ENCODE data around the gene AGAP3. TPM values are rescaled to one million over a fixed set of nuclear protein-coding genes. Genes with fewer than 3 reads are reported as not detected.

AGAP3 gene
- total RNA-seq, 1 experiment from 2014 or later: 19.9 TPM

DNA sequence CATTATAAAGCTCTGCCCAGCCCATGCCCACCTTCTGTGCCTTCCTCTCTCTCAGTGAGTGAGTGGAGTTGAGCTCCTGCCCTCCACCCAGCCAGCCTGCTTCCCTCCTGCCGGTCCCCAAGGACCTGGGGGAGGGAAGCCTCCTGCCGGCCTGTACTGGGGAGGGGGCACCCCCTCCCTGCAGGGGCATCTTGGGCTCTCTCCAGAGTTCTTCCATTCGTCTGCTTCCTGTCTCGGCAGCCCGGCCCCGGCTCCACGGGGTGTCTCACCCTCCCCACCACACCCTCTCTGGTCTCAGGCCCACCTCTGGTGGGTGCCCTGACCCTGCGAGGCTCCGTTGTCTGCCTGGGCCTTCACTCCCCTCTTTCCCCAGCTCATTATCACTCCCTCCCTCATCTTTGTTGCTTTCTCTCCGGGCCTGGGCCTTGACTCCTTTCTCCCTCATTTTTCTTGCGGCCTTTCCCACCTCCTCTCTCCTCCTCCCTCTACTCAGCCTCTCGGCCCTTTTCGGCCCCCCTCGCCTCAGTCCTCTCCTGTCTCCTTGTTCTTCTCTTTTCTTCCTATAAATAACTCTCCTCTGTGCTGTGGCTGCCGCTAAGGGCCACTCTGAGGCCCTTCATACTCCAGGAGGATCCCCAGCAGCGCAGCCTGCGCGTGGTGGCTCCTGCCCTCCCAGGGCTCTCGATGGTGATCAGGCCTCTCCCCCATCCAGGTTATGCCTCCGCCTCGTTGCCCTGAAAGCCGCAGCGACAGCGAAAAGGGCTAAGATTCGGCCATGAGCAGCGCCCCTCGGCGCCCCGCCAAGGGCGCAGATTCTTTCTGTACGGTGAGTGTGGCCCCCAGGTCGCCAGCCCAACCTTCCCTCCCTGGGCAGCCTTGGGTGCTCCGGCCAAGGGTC, 24.8 kb upstream of the AGAP3 start:
- Histone ChIP-seq H3K27ac (no peak overlapping the region), H3K27me3 (replicated peaks) (no peaks in the 10 kb centered on the region), H3K9me3 (replicated peaks) (no peaks in the 10 kb centered on the region), H3K4me3 (no peak overlapping the region), H3K4me1 (replicated peaks) (peaks cover 42% of the 10 kb centered on the region), H3K36me3 (peaks cover 38% of the 10 kb centered on the region)
- no peak for DNase-seq (ENCODE audit: low read depth in 1 of 2, low spot score in 2 of 2)

- no peaks in the 10 kb centered on the region for H3K27me3 ChIP-seq (replicated peaks)
- peaks cover 38% of the 10 kb centered on the region for H3K4me1 ChIP-seq (replicated peaks)
- no peaks in the 10 kb centered on the region for H3K9me3 ChIP-seq (replicated peaks)
- H3K4me3 ChIP-seq: no peak overlapping the region
- H3K27ac ChIP-seq: no peak overlapping the region
- peaks cover 44% of the 10 kb centered on the region for H3K36me3 ChIP-seq
- DNase-seq (ENCODE audit: low read depth in 1 of 2, low spot score in 2 of 2): no peak
Observed at GRCh38 chr7:151062111-151062398, 24.2 kb upstream of the AGAP3 start.

DNA sequence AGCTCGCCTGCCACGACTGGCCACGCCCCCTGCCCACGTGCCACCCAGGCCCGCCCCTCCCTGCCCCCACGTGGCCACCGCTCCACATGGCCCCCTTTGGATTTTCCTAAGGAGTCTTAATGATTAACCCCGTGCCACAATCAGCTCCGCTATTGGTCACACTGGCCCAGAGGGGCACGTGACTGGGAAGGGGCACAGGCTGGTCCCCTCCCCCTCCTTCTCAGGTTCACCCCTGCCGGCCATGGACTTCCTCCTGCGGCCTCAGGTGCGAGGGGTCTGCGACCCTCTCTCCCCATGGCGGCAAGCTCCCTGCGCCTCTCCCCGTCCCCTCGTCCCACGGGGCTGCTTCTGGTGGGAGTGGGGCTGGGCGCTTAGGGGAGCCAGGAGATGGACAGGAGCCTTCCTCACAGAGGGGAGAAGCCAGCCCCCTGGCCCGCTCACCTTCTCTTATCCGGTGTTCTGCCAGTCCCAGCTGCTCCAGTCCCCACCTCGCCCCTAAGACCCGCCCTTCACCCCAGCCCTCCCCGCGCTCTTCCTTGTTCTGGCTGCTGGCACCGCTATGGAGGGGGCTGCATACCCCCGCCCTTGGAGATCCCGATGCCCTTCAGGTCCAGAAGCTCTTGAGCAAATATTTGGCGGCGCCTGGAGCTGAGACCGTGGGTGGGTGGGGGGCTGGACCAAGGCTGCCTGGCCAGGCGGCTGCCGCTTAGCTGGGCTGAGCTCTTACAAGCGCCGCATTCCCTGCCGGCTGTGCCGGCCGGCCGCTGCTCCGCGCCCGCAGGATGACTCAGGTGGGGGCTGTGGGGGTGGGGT, 23.7 kb upstream of the AGAP3 start:
- Histone ChIP-seq H3K36me3 (peaks cover 50% of the 10 kb centered on the region), H3K9me3 (replicated peaks) (no peaks in the 10 kb centered on the region), H3K27ac (no peak overlapping the region), H3K4me1 (replicated peaks) (peaks cover 33% of the 10 kb centered on the region), H3K27me3 (replicated peaks) (no peaks in the 10 kb centered on the region), H3K4me3 (no peak overlapping the region)
- DNase-seq (ENCODE audit: low read depth in 1 of 2, low spot score in 2 of 2): no peak

GRCh38 chr7:151063212-151063561, 23.1 kb upstream of the AGAP3 start:
- Histone ChIP-seq H3K27ac (no peak overlapping the region), H3K4me1 (replicated peaks) (peaks cover 36% of the 10 kb centered on the region), H3K27me3 (replicated peaks) (no peaks in the 10 kb centered on the region), H3K36me3 (peaks cover 54% of the 10 kb centered on the region), H3K9me3 (replicated peaks) (no peaks in the 10 kb centered on the region), H3K4me3 (no peak overlapping the region)
- DNase-seq (ENCODE audit: low read depth in 1 of 2, low spot score in 2 of 2): no peak

DNA sequence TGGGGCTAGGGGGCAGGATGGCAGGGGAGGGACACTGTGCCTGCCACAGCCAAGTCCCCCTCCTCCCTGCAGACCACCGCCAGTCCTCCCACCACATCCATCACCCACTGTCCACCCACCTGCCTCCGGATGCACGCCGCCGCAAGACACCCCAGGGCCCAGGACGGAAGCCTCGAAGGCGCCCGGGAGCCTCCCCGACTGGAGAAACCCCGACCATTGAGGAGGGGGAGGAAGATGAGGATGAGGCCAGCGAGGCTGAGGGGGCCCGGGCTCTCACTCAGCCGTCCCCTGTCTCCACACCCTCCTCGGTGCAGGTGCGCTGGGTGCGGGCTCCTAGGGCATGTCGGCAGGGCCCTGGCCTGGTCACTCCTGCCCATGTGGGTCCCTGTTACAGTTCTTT, 21.8 kb upstream of the AGAP3 start:
- H3K4me3 ChIP-seq: no peak overlapping the region
- no peaks in the 10 kb centered on the region for H3K27me3 ChIP-seq (replicated peaks)
- H3K36me3 ChIP-seq: peaks cover 64% of the 10 kb centered on the region
- no peak for DNase-seq (ENCODE audit: low read depth in 1 of 2, low spot score in 2 of 2)
- H3K4me1 ChIP-seq (replicated peaks): peaks cover 25% of the 10 kb centered on the region
- no peaks in the 10 kb centered on the region for H3K9me3 ChIP-seq (replicated peaks)
- no peak overlapping the region for H3K27ac ChIP-seq

DNA sequence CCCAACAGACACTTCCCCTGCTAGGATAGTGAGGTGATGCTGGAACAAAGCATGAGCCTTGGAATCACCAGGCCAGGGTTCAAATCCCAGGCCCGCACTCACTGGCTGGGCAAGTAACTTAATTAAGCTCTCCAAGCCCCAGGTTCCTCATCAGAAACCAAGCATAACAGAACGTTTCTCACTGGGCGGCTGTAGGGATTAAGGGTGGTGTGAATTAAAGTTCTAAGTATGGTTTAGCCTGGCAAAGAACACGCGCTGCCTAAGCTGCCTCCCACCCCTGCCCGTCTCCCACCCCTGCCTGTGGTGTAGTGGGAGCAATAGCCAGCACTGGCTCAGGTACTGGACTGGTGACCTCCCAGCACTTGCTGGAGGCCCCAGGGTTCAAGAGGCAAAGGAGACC, 21.3 kb upstream of the AGAP3 start:
- Histone ChIP-seq H3K4me3 (no peak overlapping the region), H3K9me3 (replicated peaks) (no peaks in the 10 kb centered on the region), H3K27me3 (replicated peaks) (no peaks in the 10 kb centered on the region), H3K4me1 (replicated peaks) (peaks cover 25% of the 10 kb centered on the region), H3K36me3 (peaks cover 69% of the 10 kb centered on the region), H3K27ac (no peak overlapping the region)
- DNase-seq (ENCODE audit: low read depth in 1 of 2, low spot score in 2 of 2): no peak

DNA sequence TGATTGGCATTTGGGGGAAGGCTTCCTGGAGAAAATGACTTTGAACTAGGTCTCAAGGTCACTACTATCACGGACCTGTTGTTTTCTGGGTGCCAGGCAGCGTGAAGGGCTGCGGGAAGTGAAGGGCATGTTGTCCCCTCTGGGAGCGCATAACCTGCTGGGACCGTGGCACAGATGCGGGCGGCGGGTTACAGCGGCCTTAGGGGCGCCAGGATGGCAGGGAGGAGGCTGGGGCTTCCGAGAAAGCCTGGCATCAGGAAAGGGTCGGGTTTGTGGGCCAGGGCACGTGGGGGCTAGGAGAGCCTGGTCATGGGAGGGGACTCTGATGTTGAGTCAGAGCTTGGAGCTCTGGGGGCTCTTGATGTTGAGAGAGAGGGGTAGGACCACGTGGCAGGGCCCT, 20.8 kb upstream of the AGAP3 start:
- DNase-seq (ENCODE audit: low read depth in 1 of 2, low spot score in 2 of 2): no peak
- no peak overlapping the region for H3K27ac ChIP-seq
- H3K4me3 ChIP-seq: no peak overlapping the region
- H3K4me1 ChIP-seq (replicated peaks): peaks cover 22% of the 10 kb centered on the region
- H3K27me3 ChIP-seq (replicated peaks): no peaks in the 10 kb centered on the region
- no peaks in the 10 kb centered on the region for H3K9me3 ChIP-seq (replicated peaks)
- H3K36me3 ChIP-seq: peaks cover 74% of the 10 kb centered on the region

DNA sequence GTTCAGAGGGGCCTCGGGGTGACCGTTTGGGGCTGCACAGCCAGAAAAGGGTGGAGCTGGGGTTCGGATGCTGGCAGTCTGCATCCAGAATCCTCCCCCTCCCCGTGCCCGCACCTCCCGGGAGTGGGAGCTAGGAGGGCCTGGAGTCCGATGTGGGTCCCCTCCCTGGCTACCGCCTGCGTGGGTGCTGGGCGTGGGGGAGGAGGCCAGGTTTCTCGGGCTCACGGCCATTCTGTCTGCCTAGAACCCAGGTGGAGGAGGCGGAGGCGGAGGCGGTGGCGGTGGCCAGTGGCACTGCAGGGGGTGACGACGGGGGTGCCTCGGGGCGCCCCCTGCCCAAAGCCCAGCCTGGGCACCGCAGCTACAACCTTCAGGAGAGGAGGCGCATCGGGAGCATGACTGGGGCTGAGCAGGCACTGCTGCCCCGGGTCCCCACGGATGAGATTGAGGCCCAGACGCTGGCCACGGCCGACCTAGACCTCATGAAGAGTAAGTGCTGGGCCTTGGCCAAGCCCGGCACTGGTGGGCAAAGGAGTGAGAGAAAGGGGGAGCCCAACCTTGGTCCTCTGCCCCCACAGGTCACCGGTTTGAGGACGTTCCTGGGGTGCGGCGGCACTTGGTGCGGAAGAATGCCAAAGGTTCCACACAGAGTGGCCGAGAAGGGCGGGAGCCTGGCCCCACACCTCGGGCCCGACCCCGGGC, 19.9 kb upstream of the AGAP3 start:
- Histone ChIP-seq H3K36me3 (peaks cover 83% of the 10 kb centered on the region), H3K9me3 (replicated peaks) (no peaks in the 10 kb centered on the region), H3K27ac (no peak overlapping the region), H3K27me3 (replicated peaks) (no peaks in the 10 kb centered on the region), H3K4me3 (no peak overlapping the region), H3K4me1 (replicated peaks) (peaks cover 14% of the 10 kb centered on the region)
- DNase-seq (ENCODE audit: low read depth in 1 of 2, low spot score in 2 of 2): no peak

GRCh38 chr7:151068069-151068773, 18.1 kb upstream of the AGAP3 start:
- Histone ChIP-seq H3K36me3 (peaks cover 89% of the 10 kb centered on the region), H3K9me3 (replicated peaks) (no peaks in the 10 kb centered on the region), H3K4me3 (no peak overlapping the region), H3K27ac (no peak overlapping the region), H3K27me3 (replicated peaks) (no peaks in the 10 kb centered on the region), H3K4me1 (replicated peaks) (peaks cover 14% of the 10 kb centered on the region)
- DNase-seq (ENCODE audit: low read depth in 1 of 2, low spot score in 2 of 2): no peak

- Histone ChIP-seq H3K27me3 (replicated peaks) (no peaks in the 10 kb centered on the region), H3K4me3 (no peak overlapping the region), H3K36me3 (peaks cover 89% of the 10 kb centered on the region), H3K27ac (no peak overlapping the region), H3K9me3 (replicated peaks) (no peaks in the 10 kb centered on the region), H3K4me1 (replicated peaks) (peaks cover 14% of the 10 kb centered on the region)
- no peak for DNase-seq (ENCODE audit: low read depth in 1 of 2, low spot score in 2 of 2)
Observed at GRCh38 chr7:151069841-151070573, 16.3 kb upstream of the AGAP3 start.

- DNase-seq (ENCODE audit: low read depth in 1 of 2, low spot score in 2 of 2): no peak
- peaks cover 91% of the 10 kb centered on the region for H3K36me3 ChIP-seq
- H3K9me3 ChIP-seq (replicated peaks): no peaks in the 10 kb centered on the region
- H3K4me1 ChIP-seq (replicated peaks): peaks cover 11% of the 10 kb centered on the region
- H3K27me3 ChIP-seq (replicated peaks): no peaks in the 10 kb centered on the region
- no peak overlapping the region for H3K4me3 ChIP-seq
- no peak overlapping the region for H3K27ac ChIP-seq
Observed at GRCh38 chr7:151070574-151070960, 15.7 kb upstream of the AGAP3 start.

DNA sequence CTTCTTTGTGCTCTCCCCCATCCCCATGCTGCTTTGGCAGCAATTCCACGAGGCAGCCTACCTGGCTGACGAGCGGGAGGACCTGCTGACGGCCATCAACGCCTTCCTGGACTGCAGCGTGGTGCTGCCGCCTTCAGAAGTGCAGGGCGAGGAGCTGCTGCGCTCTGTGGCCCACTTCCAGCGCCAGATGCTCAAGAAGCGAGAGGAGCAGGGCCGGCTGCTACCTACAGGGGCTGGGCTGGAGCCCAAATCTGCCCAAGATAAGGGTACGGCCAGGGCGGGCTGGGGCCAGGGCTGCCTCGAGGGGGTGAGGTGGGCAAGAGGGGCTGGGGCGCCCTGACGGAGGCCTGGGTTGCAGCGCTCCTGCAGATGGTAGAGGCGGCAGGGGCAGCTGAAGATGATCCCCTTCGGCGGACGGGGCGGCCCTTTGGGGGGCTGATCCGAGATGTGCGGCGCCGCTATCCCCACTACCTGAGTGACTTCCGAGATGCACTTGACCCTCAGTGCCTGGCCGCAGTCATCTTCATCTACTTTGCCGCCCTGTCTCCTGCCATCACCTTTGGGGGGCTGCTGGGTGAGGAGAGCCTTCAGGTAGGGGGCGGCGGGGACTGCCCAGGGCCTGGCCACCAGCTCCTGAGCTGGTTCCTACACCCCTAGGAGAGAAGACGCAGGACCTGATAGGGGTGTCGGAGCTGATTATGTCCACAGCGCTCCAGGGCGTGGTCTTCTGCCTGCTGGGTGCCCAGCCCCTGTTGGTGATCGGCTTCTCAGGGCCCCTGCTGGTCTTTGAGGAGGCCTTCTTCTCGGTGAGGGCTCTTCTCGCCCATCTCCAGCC, 15.0 kb upstream of the AGAP3 start:
- peaks cover 5% of the 10 kb centered on the region; the same call in 1 of the 2 replicates for H3K4me1 ChIP-seq (replicated peaks)
- no peaks in the 10 kb centered on the region for H3K9me3 ChIP-seq (replicated peaks)
- H3K27ac ChIP-seq: no peak overlapping the region
- peaks cover 91% of the 10 kb centered on the region for H3K36me3 ChIP-seq
- no peak for DNase-seq (ENCODE audit: low read depth in 1 of 2, low spot score in 2 of 2)
- no peaks in the 10 kb centered on the region for H3K27me3 ChIP-seq (replicated peaks)
- no peak overlapping the region for H3K4me3 ChIP-seq

Measured in SJSA1 (cell line).